ENCODE results near the gene LRMDA.

Gene LRMDA

GRCh38 chr10:75432763-75433162 lies 1.3 kb downstream of the LRMDA start:
- no peak overlapping the region for H3K56ac ChIP-seq (ENCODE audit: low read length)
- H3K79me1 ChIP-seq (ENCODE audit: low read length), result no peaks in the 10 kb centered on the region
- no peak for DNase-seq
- no peak overlapping the region for H2AK5ac ChIP-seq (ENCODE audit: low read length)
- WGBS (ENCODE audit: extremely low coverage, insufficient coverage, low lambda C conversion rate), result no CpG with 5 or more reads among the region's 5 CpGs
- no peak overlapping the region for H3K23ac ChIP-seq (ENCODE audit: low read length)
- H3K79me2 ChIP-seq (ENCODE audit: control insufficient read depth, insufficient read depth, low read length), result no peaks in the 10 kb centered on the region
- no peak overlapping the region for H2BK15ac ChIP-seq (replicated peaks; ENCODE audit: low read depth)
- no peaks in the 10 kb centered on the region for H3K36me3 ChIP-seq (ENCODE audit: control insufficient read depth, insufficient read depth, low read length)
- H3K18ac ChIP-seq (ENCODE audit: low read length), result no peak overlapping the region
- H4K5ac ChIP-seq (ENCODE audit: low read length), result no peak overlapping the region
- peaks cover 13% of the 10 kb centered on the region for H3K4me1 ChIP-seq (ENCODE audit: control insufficient read depth, low read depth, low read length)
- H3K9ac ChIP-seq (ENCODE audit: low read length), result peak overlapping the region; percentile 19
- no peak overlapping the region for H4K8ac ChIP-seq (ENCODE audit: low read depth, low read length)
- no peak overlapping the region for H3K27ac ChIP-seq (ENCODE audit: low read depth, low read length)
- no peak overlapping the region for H2BK5ac ChIP-seq (ENCODE audit: low read length)
- peaks cover 36% of the 10 kb centered on the region for H3K27me3 ChIP-seq (ENCODE audit: insufficient read depth, low read length, poor library complexity)
- H3K4me3 ChIP-seq (ENCODE audit: low read length), result no peak overlapping the region
- no peak overlapping the region for H2BK120ac ChIP-seq (ENCODE audit: low read depth, low read length)
- no peak overlapping the region for H3K4ac ChIP-seq (ENCODE audit: low read depth, low read length)
- H3K4me2 ChIP-seq (ENCODE audit: low read length), result peak overlapping the region; percentile 22

DNA sequence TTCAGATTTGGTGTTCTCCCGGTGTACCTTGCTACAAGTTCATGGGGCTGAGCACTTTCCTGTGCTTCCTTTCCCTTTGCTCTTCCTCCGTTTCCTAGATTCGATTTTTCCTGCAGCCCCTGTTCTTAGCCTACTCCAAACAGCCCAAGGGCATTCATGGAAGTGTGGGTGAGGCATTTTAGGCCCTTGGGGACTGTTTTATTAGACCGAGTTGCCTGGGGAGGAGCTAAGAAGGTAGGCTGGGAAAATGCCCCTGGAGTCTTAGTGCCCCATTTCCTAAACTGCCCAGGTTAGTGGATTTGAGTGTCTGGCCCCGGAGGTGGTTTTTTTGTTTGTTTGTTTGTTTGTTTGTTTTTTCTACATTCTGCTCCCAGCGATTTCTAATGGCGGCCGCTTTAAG lies 1.8 kb downstream of the LRMDA start:
- Histone ChIP-seq H3K23ac (ENCODE audit: low read length) (no peak overlapping the region), H3K4me2 (ENCODE audit: low read length) (peak overlapping the region; percentile 22), H2AK5ac (ENCODE audit: low read length) (no peak overlapping the region), H4K5ac (ENCODE audit: low read length) (no peak overlapping the region), H3K56ac (ENCODE audit: low read length) (peak overlapping the region; percentile 34), H3K79me1 (ENCODE audit: low read length) (no peaks in the 10 kb centered on the region), H3K4me3 (ENCODE audit: low read length) (no peak overlapping the region), H3K36me3 (ENCODE audit: control insufficient read depth, insufficient read depth, low read length) (no peaks in the 10 kb centered on the region), H3K4ac (ENCODE audit: low read depth, low read length) (no peak overlapping the region), H3K18ac (ENCODE audit: low read length) (no peak overlapping the region), H3K79me2 (ENCODE audit: control insufficient read depth, insufficient read depth, low read length) (no peaks in the 10 kb centered on the region), H3K27me3 (ENCODE audit: insufficient read depth, low read length, poor library complexity) (peaks cover 36% of the 10 kb centered on the region), H3K4me1 (ENCODE audit: control insufficient read depth, low read depth, low read length) (peaks cover 13% of the 10 kb centered on the region), H2BK15ac (replicated peaks; ENCODE audit: low read depth) (no peak overlapping the region), H2BK120ac (ENCODE audit: low read depth, low read length) (no peak overlapping the region), H3K27ac (ENCODE audit: low read depth, low read length) (no peak overlapping the region), H4K8ac (ENCODE audit: low read depth, low read length) (no peak overlapping the region), H3K9ac (ENCODE audit: low read length) (peak overlapping the region; percentile 19), H2BK5ac (ENCODE audit: low read length) (no peak overlapping the region)
- DNase-seq, result no peak
- WGBS (ENCODE audit: extremely low coverage, insufficient coverage, low lambda C conversion rate), result no CpG with 5 or more reads among the region's 8 CpGs

DNA sequence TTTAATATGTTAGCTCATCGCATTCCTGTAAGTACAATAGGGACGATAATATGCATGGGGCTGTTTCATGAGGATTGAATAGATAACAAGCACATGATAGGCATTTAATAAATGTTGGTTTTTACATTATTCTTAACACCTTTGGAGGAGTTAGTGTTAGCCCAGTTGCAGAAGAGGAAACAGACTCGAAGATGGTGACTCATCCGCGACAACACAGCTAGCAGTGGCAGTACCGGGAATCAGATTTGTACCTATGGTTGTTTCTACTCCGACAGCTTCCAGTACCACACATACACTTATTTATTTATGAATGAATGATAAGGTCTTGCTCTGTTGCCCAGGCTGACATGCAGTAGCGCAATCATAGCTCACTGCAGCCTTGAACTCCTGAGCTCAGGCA lies 2.9 kb downstream of the LRMDA start:
- Histone ChIP-seq H3K18ac (ENCODE audit: low read length) (no peak overlapping the region), H2BK15ac (replicated peaks; ENCODE audit: low read depth) (no peak overlapping the region), H2BK5ac (ENCODE audit: low read length) (no peak overlapping the region), H3K56ac (ENCODE audit: low read length) (no peak overlapping the region), H3K4me1 (ENCODE audit: control insufficient read depth, low read depth, low read length) (peaks cover 10% of the 10 kb centered on the region), H4K8ac (ENCODE audit: low read depth, low read length) (no peak overlapping the region), H4K5ac (ENCODE audit: low read length) (no peak overlapping the region), H3K27ac (ENCODE audit: low read depth, low read length) (no peak overlapping the region), H3K4ac (ENCODE audit: low read depth, low read length) (no peak overlapping the region), H3K4me3 (ENCODE audit: low read length) (no peak overlapping the region), H2BK120ac (ENCODE audit: low read depth, low read length) (no peak overlapping the region), H2AK5ac (ENCODE audit: low read length) (no peak overlapping the region), H3K79me1 (ENCODE audit: low read length) (no peaks in the 10 kb centered on the region), H3K23ac (ENCODE audit: low read length) (no peak overlapping the region), H3K27me3 (ENCODE audit: insufficient read depth, low read length, poor library complexity) (peaks cover 33% of the 10 kb centered on the region), H3K36me3 (ENCODE audit: control insufficient read depth, insufficient read depth, low read length) (no peaks in the 10 kb centered on the region), H3K9ac (ENCODE audit: low read length) (no peak overlapping the region), H3K79me2 (ENCODE audit: control insufficient read depth, insufficient read depth, low read length) (no peaks in the 10 kb centered on the region), H3K4me2 (ENCODE audit: low read length) (no peak overlapping the region)
- no peak for DNase-seq
- WGBS (ENCODE audit: extremely low coverage, insufficient coverage, low lambda C conversion rate), result no CpG with 5 or more reads among the region's 8 CpGs

DNA sequence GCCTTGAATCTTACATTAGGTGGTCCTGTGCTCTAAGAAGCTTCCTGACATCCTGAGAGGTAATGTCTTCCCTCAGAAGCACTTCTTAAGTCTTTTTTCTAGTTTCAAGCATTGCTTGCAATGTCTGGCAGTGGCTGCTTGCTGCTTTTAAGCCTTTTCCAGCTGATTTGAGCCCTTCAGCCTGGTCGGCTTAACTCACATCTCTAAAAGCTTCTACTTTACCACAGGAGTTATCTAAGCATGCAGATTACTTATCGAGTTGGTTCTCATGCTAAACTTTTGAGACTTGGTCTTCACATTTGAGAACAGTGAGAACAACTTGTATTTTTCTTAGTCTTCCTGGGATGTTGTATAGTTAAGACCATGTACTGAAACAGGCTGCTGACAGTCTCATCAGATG lies 3.9 kb downstream of the LRMDA start:
- Histone ChIP-seq H3K4me3 (ENCODE audit: low read length) (no peak overlapping the region), H3K36me3 (ENCODE audit: control insufficient read depth, insufficient read depth, low read length) (no peaks in the 10 kb centered on the region), H3K18ac (ENCODE audit: low read length) (no peak overlapping the region), H3K23ac (ENCODE audit: low read length) (no peak overlapping the region), H3K56ac (ENCODE audit: low read length) (no peak overlapping the region), H3K27ac (ENCODE audit: low read depth, low read length) (no peak overlapping the region), H3K4me2 (ENCODE audit: low read length) (no peak overlapping the region), H3K79me1 (ENCODE audit: low read length) (no peaks in the 10 kb centered on the region), H4K8ac (ENCODE audit: low read depth, low read length) (no peak overlapping the region), H3K4me1 (ENCODE audit: control insufficient read depth, low read depth, low read length) (peaks cover 7% of the 10 kb centered on the region), H2BK5ac (ENCODE audit: low read length) (no peak overlapping the region), H3K9ac (ENCODE audit: low read length) (no peak overlapping the region), H2BK120ac (ENCODE audit: low read depth, low read length) (no peak overlapping the region), H2AK5ac (ENCODE audit: low read length) (no peak overlapping the region), H4K5ac (ENCODE audit: low read length) (no peak overlapping the region), H2BK15ac (replicated peaks; ENCODE audit: low read depth) (no peak overlapping the region), H3K4ac (ENCODE audit: low read depth, low read length) (no peak overlapping the region), H3K79me2 (ENCODE audit: control insufficient read depth, insufficient read depth, low read length) (no peaks in the 10 kb centered on the region), H3K27me3 (ENCODE audit: insufficient read depth, low read length, poor library complexity) (peaks cover 33% of the 10 kb centered on the region)
- DNase-seq, result no peak
- WGBS (ENCODE audit: extremely low coverage, insufficient coverage, low lambda C conversion rate), result no CpG with 5 or more reads among the region's 2 CpGs

- H3K27me3 ChIP-seq (ENCODE audit: insufficient read depth, low read length, poor library complexity), result peaks cover 26% of the 10 kb centered on the region
- no peak overlapping the region for H3K56ac ChIP-seq (ENCODE audit: low read length)
Observed at GRCh38 chr10:75436896-75437295, 5.5 kb downstream of the LRMDA start.

DNA sequence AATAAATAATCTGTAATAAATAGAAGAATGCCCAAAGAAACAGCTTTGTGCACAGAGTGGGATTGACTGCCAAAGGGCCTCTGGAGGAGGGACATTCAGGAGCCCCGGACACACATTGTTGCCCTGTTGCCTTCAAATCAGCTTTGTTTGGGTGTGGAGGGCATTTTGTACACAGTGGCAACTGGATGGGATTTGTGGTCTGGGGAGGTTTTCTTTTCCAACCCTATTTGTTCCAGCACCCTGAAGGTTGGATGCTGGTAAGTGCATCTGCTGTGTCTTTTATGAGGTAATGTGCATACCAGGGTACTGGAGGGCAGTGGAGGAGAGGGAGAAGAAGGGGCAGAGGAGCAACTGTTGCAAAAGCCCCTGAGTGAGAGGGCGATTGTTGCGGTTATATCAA lies 6.3 kb downstream of the LRMDA start:
- H2BK120ac ChIP-seq (ENCODE audit: low read depth, low read length), result no peak overlapping the region

More at GRCh38 chr10:75436896-75437295, 5.5 kb downstream of the LRMDA start:
- Histone ChIP-seq H3K4me2 (ENCODE audit: low read length) (no peak overlapping the region), H4K5ac (ENCODE audit: low read length) (no peak overlapping the region), H3K9ac (ENCODE audit: low read length) (no peak overlapping the region), H2BK120ac (ENCODE audit: low read depth, low read length) (no peak overlapping the region), H2BK15ac (replicated peaks; ENCODE audit: low read depth) (no peak overlapping the region), H3K4ac (ENCODE audit: low read depth, low read length) (no peak overlapping the region), H3K23ac (ENCODE audit: low read length) (no peak overlapping the region), H2AK5ac (ENCODE audit: low read length) (no peak overlapping the region), H3K27ac (ENCODE audit: low read depth, low read length) (no peak overlapping the region), H3K79me1 (ENCODE audit: low read length) (no peaks in the 10 kb centered on the region), H2BK5ac (ENCODE audit: low read length) (no peak overlapping the region), H3K4me1 (ENCODE audit: control insufficient read depth, low read depth, low read length) (peaks cover 4% of the 10 kb centered on the region), H4K8ac (ENCODE audit: low read depth, low read length) (no peak overlapping the region), H3K36me3 (ENCODE audit: control insufficient read depth, insufficient read depth, low read length) (no peaks in the 10 kb centered on the region), H3K18ac (ENCODE audit: low read length) (no peak overlapping the region), H3K79me2 (ENCODE audit: control insufficient read depth, insufficient read depth, low read length) (no peaks in the 10 kb centered on the region), H3K4me3 (ENCODE audit: low read length) (no peak overlapping the region)
- no peak for DNase-seq

More for the DNA sequence above, 6.3 kb downstream of the LRMDA start:
- Histone ChIP-seq H3K4ac (ENCODE audit: low read depth, low read length) (no peak overlapping the region), H3K23ac (ENCODE audit: low read length) (no peak overlapping the region), H3K79me2 (ENCODE audit: control insufficient read depth, insufficient read depth, low read length) (no peaks in the 10 kb centered on the region), H4K5ac (ENCODE audit: low read length) (no peak overlapping the region), H3K27me3 (ENCODE audit: insufficient read depth, low read length, poor library complexity) (peaks cover 18% of the 10 kb centered on the region), H2BK5ac (ENCODE audit: low read length) (no peak overlapping the region), H2AK5ac (ENCODE audit: low read length) (no peak overlapping the region), H2BK15ac (replicated peaks; ENCODE audit: low read depth) (no peak overlapping the region), H3K36me3 (ENCODE audit: control insufficient read depth, insufficient read depth, low read length) (no peaks in the 10 kb centered on the region), H3K27ac (ENCODE audit: low read depth, low read length) (no peak overlapping the region), H3K4me3 (ENCODE audit: low read length) (no peak overlapping the region), H3K56ac (ENCODE audit: low read length) (no peak overlapping the region), H3K79me1 (ENCODE audit: low read length) (no peaks in the 10 kb centered on the region), H4K8ac (ENCODE audit: low read depth, low read length) (no peak overlapping the region), H3K4me1 (ENCODE audit: control insufficient read depth, low read depth, low read length) (peaks cover 3% of the 10 kb centered on the region), H3K9ac (ENCODE audit: low read length) (no peak overlapping the region), H3K4me2 (ENCODE audit: low read length) (no peak overlapping the region), H3K18ac (ENCODE audit: low read length) (no peak overlapping the region)
- DNase-seq, result no peak
- no CpG with 5 or more reads among the region's 3 CpGs for WGBS (ENCODE audit: extremely low coverage, insufficient coverage, low lambda C conversion rate)
